22Rv1 (cell line): Measurements from ENCODE around the gene GNB1L.
A peak's percentile ranks its signal among the peaks of the same experiment; 100 is the strongest.

Experiments
- H3K27ac ChIP-seq: fragments of 450-650 bp; 2 replicates; pipeline ENCODE4 v1.5.1; 2017
- CTCF ChIP-seq: fragments of 450-650 bp; IDR thresholded peaks from 2 replicates; pipeline ENCODE4 v1.5.1; 2017; ENCODE audit warnings: mild to moderate bottlenecking
- ZFX ChIP-seq: fragments of 450-650 bp; IDR thresholded peaks from 2 replicates; pipeline ENCODE4 v1.6.1; 2017; ENCODE audit warnings: antibody characterized with exemption, borderline replicate concordance

GNB1L gene

DNA sequence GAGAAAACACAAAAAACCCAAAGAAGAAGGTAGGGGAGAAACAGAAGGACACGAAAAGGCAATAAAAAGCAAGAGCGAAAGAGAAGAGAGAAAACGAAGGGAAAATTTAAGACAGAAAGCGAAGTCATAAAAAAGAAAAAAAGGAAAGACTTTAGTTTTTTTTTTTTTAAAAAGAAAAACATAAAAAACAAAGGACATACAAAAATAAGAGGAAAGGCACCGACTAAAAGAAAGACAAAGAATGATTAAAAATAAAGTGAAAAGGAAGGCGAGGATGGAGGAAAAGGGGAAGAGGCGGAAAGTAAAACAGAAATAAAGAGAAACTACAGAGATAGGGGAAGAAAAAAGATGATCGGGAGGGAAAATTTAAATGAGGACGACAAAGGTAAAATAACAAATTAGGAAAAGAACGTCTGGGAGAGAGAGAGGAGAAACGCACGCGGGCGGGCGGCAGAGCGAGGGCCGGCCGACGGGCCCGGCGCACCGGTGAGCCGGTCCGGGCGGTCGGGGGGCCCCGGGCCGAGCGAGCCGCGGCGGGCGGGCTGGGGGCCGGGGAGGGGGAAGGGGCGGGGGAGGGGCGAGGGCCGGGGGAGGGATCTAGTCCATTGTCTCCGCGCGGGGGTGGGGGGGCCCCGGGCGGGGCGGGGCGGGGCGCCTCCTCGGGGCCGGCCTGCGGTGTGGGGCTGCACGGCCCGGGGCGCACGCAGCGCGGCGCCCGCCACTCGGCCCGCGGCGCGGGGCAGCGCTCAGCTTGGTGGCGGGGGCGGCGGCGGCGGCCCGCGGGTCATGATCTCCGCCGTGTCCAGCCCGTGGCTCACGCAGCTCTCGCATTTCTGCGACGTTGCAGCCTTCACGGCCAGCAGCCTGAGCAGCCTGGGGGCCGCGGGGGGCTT, 94.4 kb downstream of the GNB1L start, which contains the start of gene TBX1:
TSS of gene TBX1 (plus strand) at position 721 of the 893 bp plus-strand sequence. CDS start at position 787, 66 bp downstream.
- H3K27ac ChIP-seq = no peak within 1 kb of the TSS
- TF ChIP-seq CTCF = no peak

- TF ChIP-seq CTCF = no peak
- TF ChIP-seq ZFX = no peak
- no peak overlapping the region for H3K27ac ChIP-seq
Observed at GRCh38 chr22:19759427-19760057, 95.1 kb downstream of the GNB1L start.

- TF ChIP-seq ZFX (no peak), CTCF (no peak)
- H3K27ac ChIP-seq = no peak overlapping the region
Observed at GRCh38 chr22:19758896-19759426, 95.7 kb downstream of the GNB1L start.

DNA sequence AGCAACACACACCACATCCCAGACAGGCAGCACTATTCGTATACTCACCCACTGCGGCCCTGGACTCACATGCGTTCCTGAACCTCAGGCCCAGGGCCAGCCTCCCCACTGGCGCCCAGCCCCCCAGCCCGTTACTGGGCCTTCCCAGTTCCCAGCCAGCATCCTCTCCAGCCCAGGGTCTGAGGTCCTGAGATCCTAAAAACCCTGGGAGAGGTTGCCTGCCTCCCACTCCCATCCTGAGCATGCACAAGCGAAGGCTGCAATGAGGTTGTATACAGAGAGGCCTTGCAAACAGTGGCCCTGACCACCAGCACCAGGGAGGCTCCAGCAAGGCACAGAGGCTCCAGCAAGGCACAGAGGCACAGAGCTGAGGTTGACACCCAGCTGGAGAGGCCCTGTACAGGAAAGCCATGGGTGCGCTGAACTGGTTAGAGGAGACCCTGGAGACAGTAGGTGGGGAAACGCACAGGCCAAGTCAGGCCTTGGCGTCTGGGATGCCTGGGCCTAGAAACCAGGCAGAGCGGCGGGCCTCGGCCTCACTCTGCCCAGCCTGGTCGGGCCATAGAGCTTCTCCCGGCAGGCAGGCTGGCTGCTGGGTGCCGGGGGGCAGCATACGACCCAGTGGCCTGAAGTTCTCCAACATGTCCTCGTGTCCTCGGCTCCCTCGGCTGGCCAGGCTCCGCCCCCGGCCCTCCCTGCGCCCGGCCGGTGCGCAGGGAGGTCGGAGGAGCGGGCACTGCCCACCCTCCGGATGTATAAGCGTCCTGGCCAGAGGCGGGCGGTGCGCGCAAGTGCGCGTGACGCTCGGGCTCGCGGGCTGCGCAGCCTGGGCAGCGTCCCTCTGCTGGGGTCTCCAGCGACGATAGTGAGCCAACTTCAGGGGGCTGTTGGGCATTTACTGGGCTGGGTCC, 96.4 kb downstream of the GNB1L start:
- no peak overlapping the region for H3K27ac ChIP-seq
- no peak for TF ChIP-seq ZFX
- TF ChIP-seq CTCF = no peak

DNA sequence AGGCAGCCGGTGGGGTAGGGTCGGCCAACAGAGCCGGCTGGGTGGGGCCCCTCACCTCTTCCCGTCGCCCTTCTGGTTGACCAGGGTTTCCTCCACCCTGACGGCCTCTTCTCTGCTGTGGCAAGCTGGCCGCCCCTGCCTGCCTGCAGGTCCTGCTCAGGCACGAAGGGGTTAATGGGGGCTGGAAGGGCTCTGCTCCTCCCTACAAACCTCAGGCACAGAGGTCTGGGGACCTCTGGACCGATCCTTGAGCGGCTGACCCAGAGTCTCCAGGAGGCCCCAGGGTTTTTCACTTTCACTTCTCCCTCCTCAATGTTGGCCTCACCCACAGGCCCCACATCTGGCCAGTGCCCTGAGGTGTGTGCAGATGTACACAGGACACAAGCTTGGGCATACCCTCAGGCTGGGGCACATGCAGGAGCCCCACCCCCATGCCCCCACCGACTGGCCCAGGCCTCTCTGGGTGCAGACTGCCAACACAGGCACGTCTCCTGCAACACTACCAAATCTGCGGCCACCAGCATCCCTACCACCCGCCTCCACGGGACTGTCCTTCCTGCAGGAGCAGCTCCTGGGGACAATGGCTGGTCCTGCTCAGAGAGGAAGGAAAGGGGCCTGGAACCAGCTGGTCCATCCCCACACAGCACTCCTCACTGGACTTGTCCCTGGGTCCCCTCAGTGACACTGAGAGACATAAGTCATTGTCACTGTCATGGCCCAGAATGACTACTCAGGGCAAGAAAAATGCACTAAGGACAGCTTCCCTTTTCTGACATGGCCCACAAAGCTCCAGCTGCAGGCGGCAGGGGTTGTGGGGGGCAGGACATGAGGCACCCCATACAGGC, 97.3 kb downstream of the GNB1L start:
- H3K27ac ChIP-seq = no peak overlapping the region
- no peak for TF ChIP-seq ZFX
- no peak for TF ChIP-seq CTCF

DNA sequence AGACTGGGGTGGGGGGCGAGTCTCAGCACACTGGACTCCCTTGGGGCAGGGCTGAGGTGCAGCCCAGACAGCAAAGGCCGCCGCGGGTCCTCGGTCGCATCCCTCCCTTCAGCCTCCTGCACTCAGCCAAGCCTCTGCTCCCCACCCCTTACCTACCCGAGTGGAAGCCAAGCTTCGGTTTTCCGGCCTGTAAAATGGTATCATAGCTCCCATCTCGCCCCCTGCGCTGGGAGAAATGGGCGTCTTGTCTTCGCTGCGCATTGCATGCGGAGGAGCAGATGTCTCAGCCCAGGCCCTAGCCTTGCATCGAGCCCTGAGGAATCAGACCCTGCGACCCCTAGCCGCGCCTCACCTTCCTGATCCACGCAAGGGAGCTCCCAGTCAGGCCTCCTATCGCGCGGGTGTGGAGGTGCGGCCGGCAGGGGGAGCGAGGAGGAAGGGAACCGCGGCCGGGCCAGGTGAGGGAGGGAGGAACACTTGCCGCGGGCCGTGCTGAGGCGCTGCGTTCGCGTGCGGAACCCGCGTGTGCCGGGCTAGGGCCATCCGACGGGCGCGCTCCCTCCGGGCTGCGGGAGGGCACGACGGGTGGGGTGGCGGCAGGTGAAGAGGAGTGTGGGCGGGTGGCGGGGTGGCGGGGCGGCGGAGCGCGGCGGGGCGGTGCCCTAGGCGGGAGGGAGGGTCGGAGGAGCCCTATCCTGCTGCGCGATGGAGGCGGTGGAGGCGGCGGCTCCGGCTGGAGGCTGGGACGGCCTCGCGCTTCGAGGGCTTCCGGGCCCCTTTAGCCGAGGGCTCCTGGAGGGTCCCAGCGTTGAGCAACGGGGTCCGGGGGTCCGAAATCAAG, 98.2 kb downstream of the GNB1L start:
- no peak overlapping the region for H3K27ac ChIP-seq
- TF ChIP-seq ZFX (no peak), CTCF (peak; percentile 65)
